NCI-H1436 (cell line): ENCODE results near the gene CMSS1.

ENCODE experiments used
- DNase-seq: peaks from one replicate; lab custom pipeline; 2025; lab: John Stamatoyannopoulos, UW

Gene CMSS1

GRCh38 chr3:99999536-99999935, 181.9 kb downstream of the CMSS1 start:
- DNase-seq = no peak

DNA sequence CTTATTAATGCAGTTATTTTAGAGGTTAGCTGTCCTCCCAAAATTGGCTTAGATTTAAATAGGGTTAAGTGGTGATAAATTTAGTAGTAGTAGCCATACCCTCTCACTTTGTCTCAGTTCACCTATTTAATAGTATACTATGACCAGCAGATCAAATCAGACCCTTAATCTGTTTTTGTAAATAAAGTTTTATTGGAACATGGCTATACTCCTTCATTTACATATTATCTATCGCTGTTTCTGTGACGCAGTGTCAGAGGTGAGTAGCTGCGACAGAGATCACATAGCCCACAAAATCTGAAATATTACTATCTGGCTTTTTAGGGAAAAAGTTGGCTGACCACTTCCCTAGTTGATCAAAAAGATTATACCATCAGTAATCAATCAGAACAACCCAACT, 183.4 kb downstream of the CMSS1 start:
- no peak for DNase-seq

- no peak for DNase-seq
These were observed 184.0 kb downstream of the CMSS1 start for GRCh38 chr3:100001526-100002270.

DNA sequence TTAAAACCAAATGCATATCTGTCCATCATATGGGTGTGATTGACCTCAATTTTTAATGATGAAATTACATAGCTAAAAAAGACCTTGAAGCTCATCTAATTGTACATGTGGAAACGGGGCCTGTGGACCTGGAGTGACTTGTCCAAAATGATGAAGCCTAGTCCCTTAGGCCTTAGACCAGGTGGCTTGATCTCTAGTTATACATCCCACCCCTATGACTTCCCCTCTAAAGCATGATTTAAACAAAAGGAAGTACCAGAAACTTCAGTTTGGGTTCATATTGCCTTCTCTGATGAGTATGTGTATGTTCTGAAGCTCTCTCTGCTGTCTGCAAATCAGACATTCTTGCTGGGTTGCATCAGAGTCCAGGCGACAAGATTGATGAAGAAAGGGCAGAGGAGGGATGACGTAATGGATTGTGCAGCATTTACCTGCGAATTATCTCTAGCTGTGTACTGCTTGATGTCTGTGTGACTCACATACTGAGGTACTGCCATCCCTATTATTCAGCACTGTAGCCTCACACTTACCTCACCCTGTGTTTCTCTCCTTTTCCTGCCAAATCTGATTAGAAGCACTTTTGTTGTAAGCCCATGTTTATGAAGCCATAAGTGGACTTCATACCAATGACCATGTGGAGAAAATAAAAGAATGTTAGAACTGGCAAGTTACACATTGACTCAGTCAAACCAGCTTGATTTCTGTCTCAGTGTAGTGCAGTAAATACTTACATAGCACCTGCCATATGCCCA, 185.1 kb downstream of the CMSS1 start:
- no peak for DNase-seq

GRCh38 chr3:100003609-100004503, 186.2 kb downstream of the CMSS1 start:
- DNase-seq = no peak

DNA sequence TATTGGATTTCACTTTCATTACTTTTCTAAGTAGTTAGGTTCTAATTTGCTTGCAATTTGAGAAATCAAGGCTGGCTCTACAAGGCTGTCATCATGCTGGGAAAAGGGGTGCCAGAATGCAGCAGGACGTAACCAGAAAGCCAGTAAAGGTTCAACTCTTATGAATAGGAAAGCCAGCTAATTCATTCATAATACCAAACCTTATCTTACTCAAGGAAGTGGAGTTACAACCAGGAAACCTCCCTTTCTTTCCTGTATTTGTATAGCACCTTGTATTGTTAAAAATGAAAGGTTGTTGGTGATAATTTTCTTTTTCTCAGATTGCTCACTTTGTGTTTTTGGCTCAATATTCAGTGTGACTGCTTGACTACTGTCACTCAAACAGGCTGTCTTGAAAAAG, 187.3 kb downstream of the CMSS1 start:
- no peak for DNase-seq

DNA sequence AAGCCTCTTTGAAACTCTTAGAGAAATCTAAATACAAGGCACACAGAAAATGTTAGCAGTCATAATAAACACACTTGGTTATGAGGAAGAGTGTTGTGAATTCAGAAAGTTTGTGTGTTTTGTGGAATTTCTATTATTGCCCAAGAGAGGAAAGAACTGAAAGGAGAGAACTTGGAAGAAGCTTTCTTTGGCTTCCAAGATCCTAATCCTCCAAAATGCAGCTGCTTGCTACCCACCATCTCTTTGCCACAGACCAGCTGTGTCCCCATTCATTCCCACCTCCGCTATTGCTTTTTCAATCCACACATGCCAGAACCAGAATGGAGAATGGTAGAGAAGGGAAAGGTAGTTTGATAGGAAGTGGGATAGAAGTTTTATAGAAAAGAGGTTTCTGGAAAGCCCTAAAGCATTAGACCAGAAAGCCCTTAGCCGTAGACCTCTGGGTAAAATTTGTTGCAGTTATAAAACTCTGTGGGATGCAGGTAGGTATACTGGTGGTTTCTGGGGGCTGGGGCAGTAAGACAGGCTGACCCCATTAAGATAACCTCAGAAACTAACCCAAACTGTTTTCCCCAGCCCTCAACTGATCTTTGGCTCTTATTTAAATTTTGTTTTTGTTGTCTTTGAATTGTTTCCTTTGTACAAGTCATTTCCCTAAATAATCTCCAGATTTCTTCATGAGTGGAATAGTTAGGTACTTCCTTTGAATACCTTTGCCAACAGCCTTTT, 188.2 kb downstream of the CMSS1 start:
- no peak for DNase-seq

GRCh38 chr3:100006570-100007271, 189.1 kb downstream of the CMSS1 start:
- DNase-seq = no peak

DNA sequence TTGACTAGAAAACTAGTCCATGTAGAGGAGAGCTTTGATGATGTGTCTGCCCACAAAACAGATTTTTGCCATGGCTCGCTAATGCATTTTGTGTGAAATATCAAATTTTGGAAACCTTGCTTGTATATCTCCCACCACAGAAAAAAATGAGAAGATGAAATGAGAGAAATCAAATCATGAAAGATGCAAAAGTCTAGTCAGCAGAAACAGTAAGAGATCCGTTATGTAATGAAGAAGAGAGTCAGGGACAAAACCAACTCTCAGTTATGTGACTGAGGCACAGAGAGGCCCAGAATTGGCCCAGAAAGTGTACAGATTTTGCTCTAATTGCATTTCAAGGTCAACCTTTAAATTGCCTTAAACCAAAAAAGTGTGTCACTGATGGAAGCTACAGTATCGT, 189.7 kb downstream of the CMSS1 start:
- DNase-seq = no peak

DNA sequence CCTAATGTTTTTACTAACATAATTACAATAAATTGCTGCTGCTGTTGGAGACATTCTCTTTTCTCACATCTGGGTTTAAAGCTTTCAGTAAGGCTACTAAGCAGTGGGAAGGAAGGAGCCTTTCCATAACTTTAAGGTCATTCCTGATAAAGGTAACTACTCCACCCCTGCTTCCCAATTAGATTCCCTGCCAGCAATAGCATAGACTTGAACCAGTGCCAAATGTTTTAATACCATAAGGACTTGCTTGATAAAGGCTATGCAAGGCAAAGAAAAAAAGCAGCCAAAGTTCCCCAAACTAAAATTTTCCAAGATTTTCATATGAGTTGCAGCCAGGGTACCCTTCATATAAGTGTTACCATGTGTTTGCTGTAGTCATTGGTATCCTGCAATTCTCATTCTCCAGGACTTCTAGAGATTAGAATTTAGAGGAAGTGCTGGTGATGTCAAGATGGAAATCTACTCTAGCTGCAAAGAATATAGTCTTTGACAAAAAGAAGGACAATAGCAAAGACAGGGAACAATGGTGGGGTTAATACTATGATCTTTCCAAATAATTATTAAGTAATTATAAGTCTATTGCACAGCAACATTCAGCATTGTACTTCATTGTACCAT, 190.5 kb downstream of the CMSS1 start:
- no peak for DNase-seq

- DNase-seq = no peak
These were observed 191.8 kb downstream of the CMSS1 start for GRCh38 chr3:100009276-100010086.

DNA sequence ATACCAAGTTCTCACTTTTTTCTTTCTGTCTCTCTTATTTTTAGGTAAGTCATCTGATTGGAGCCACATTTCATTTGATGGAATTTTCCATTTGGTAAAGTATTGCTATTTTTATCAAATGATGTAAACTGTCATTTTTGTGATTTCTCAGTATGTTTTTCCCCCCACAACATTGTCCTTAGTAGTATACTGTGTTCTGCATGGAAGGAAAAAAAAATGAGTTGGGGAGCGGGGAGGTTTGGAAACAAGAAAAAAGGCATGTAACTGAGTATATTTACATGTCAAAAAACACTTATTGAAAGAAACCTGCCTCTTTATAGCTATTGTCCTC, 192.4 kb downstream of the CMSS1 start:
- no peak for DNase-seq

DNA sequence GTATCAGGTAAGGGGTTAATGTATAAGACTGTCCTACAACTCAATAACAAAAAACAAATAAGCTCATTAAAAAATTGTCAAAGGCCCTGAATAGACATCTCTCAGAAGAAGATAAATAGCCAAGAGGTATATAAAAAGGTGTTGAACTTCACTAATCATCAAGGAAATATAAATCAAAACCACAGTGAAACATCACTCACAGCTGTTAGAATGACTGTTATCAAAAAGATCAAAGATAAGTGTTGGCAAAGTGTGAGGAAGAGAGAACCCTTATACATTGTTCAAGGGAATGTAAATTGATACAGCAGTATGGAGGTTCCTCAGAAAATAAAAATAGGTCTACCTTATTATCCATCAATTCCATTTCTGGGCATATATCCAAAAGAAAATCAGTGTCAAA, 201.1 kb downstream of the CMSS1 start:
- DNase-seq = no peak

DNA sequence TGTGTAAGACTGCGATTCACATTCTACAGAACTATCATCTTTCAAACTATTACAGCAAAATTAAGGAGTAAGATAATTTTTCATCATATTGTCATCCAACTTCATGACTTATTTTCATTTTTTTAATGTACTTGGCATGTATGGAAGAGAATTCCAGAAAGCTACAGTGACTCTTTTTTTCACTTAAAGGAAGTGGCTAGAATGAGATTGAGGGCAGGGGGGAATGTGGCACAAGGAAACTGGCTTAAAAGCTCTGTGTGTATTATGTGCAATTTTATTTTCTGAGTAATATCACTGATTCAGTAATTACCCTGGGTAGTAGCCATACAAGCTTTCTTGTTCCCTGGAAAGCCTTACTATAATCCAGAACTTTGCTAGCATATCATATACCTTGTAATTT, 202.1 kb downstream of the CMSS1 start:
- DNase-seq = no peak

DNA sequence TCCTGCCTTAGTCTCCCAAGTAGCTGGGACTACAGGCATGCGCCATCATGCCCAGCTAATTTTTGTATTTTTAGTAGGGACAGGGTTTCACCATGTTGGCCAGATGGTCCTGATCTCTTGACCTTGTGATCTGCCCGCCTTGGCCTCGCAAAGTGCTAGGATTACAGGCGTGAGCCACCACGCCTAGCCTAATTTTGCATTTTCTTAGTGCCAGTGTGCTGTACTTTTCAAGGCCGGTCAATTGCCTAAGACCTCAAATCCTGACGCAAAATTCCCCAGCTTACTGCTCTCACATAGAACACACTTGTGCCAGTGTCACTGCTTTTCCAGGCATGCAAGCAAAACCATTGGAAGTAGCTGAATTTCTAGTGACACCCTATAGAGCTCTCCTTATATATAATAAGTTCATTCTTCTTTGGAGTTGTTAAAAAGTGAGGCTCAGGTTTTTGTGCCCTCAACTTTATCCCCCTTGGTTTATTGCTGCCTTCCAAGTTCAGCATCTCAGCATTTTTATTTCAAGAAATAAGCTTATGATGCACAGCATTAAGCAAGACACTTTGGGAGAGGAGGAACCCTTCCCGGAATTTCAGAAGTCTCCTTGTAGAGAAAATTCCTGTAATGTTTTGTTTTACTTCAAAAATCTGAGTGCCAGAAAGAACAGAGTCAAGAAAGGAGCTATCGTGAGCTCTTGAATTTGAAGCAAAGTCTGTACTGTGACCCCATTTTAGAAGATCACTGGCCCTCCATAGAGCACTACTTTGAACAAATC, 203.4 kb downstream of the CMSS1 start:
- DNase-seq = no peak

DNA sequence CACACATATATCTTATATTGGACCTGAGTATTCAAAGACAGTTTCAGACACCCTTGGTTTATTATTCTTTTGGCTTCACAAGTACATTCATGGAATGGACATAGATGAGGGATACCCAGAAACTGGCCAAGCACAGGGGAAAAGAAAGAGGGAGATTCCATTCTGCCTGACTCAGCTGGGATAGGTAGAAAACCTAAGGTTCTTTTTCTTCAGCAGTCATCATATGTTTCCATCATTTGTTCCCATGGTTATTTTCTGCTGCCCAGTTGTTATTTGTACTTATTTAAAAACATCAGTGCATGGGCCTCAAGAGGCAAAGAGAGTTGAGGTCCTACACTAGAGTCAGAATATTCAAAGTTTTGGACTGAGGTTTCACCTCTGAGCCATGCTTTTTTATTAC, 204.8 kb downstream of the CMSS1 start:
- DNase-seq = no peak

DNA sequence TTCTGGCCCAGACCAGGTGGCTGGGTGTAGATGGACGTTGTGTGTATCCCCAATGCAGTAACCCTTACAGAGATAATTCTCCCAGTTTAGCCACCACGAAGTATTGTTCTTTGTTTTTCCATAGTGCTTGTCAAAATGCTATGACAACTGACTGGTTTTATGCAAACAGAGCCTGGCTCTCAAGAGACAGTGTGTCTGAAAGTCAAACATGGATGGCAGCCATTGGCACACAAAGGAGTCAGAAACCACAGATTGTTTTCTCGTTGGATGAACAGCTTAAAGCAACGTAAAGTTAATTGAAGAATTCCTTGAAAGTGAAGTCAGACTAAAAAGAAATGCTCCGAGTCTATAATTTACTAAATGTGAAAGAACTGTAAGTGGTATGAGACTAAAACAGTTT, 205.5 kb downstream of the CMSS1 start:
- DNase-seq = peak; percentile 7

- no peak for DNase-seq
These were observed 205.9 kb downstream of the CMSS1 start for GRCh38 chr3:100023595-100023994.

DNA sequence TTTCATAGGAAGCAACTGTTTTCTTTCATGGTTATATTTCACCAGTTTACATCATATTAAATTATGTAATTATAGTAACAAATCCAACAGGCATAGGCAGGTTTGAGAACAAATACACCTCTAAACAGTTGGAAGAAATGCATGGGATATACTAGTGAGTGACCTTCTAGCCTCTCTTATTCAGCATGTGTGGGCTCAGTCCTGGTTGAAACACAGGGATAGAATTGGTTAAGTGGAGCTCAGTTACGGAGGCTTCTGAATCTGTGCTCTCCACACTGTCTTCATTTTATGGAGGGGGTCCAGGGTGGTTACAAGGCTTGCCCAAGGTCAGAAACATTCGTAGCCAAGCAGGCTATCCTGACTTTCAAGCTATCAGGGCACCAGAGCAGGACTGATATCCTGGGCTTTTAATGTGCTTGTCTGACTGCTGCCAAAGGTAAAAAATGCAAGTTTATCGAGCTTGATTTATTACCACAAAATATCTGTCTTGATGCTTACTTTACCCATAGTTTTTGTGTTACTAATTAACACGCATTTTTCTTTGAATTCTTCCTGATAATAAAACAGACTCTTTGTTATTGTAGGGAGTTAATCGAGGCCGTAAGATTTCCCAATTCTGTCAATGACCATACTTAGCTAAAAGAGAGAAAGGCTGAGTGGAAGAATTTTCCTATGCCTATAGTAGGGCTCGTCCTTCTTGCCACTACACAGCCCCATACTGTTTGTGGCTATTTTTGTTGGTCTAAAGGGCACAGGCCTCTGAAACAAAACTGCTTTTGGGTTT, 207.1 kb downstream of the CMSS1 start:
- no peak for DNase-seq
